ENCODE results near the gene EGLN1.
"Not testable (repeated sequence)": the region's sequence is repeated elsewhere in the genome, so short reads cannot be mapped to it uniquely, and the experiment has no call there.

Gene EGLN1

GRCh38 chr1:231421971-231422797 is at the start of gene EGLN1:
TSS of gene EGLN1 (minus strand) at chr1:231422287. CDS start at chr1:231421888, 399 bp downstream.
- DNase-seq: peak; percentile 77

- not testable (repeated sequence) for DNase-seq
Observed at GRCh38 chr1:231471500-231471899, 49.4 kb upstream of the EGLN1 start.

- not testable (repeated sequence) for DNase-seq
Observed at GRCh38 chr1:231471027-231471426, 48.9 kb upstream of the EGLN1 start.

GRCh38 chr1:231467986-231468385 is 45.9 kb upstream of the EGLN1 start:
- DNase-seq: no peak

- no peak for DNase-seq
Observed at GRCh38 chr1:231465051-231465450, 43.0 kb upstream of the EGLN1 start.

- DNase-seq: no peak
Observed at GRCh38 chr1:231463541-231463940, 41.5 kb upstream of the EGLN1 start.

GRCh38 chr1:231460614-231461013 is 38.5 kb upstream of the EGLN1 start:
- DNase-seq: no peak

- not testable (repeated sequence) for DNase-seq
Observed at GRCh38 chr1:231459438-231459837, 37.4 kb upstream of the EGLN1 start.

- DNase-seq: not testable (repeated sequence)
Observed at GRCh38 chr1:231457956-231458355, 35.9 kb upstream of the EGLN1 start.

GRCh38 chr1:231454133-231454532 is 32.0 kb upstream of the EGLN1 start:
- DNase-seq: not testable (repeated sequence)

- DNase-seq: no peak
Observed at GRCh38 chr1:231446138-231446537, 24.1 kb upstream of the EGLN1 start.

GRCh38 chr1:231444059-231444458 is 22.0 kb upstream of the EGLN1 start:
- DNase-seq: no peak

- no peak for DNase-seq
Observed at GRCh38 chr1:231443363-231443762, 21.3 kb upstream of the EGLN1 start.

- no peak for DNase-seq
Observed at GRCh38 chr1:231442735-231443134, 20.6 kb upstream of the EGLN1 start.

GRCh38 chr1:231432996-231433395 is 10.9 kb upstream of the EGLN1 start:
- DNase-seq: no peak

GRCh38 chr1:231431665-231432415 is 9.8 kb upstream of the EGLN1 start:
- DNase-seq: no peak

GRCh38 chr1:231430678-231431352 is 8.7 kb upstream of the EGLN1 start:
- not testable (repeated sequence) for DNase-seq

- DNase-seq: no peak
Observed at GRCh38 chr1:231428377-231428776, 6.3 kb upstream of the EGLN1 start.

- no peak for DNase-seq
Observed at GRCh38 chr1:231424950-231425805, 3.1 kb upstream of the EGLN1 start.

GRCh38 chr1:231423648-231424047 is 1.6 kb upstream of the EGLN1 start:
- DNase-seq: no peak

GRCh38 chr1:231422798-231423309 is 767 bp upstream of the EGLN1 start:
- no peak for DNase-seq

- DNase-seq: no peak
Observed at GRCh38 chr1:231421546-231421970, 529 bp downstream of the EGLN1 start.
